WTC11 (cell line): ENCODE results near the gene CMTM1. TPM values are rescaled to one million over a fixed set of nuclear protein-coding genes. Genes with fewer than 3 reads are reported as not detected.

ENCODE experiments used
- ATAC-seq: fragments of 200-7000 bp; cut with Tn5 transposase; 2 replicates; pipeline ENCODE4 v1.10.0; 2021; ENCODE audit warnings: mild to moderate bottlenecking, moderate library complexity
- CTCF ChIA-PET: fragments of 300-600 bp; sonication (Branson Sonifier 250); formaldehyde crosslinking; loops from one replicate; lab custom pipeline; 2021; ENCODE audit warnings: antibody characterized with exemption; lab: Charles Lee
- POLR2A ChIA-PET: fragments of 350-600 bp; sonication (Branson Sonifier 250); formaldehyde crosslinking; loops from one replicate; lab custom pipeline; 2021; ENCODE audit warnings: antibody characterized with exemption; lab: Charles Lee
- DNase-seq: peaks from one replicate; pipeline ENCODE4 v3.0.0; 2021; ENCODE audit warnings: low spot score
- H3K27ac Mint-ChIP-seq: 2 replicates; pipeline ENCODE4 v1.8.0; 2021; ENCODE audit warnings: mixed read lengths
- H3K27me3 Mint-ChIP-seq: 2 replicates; pipeline ENCODE4 v1.8.0; 2021; ENCODE audit warnings: low read depth, mild to moderate bottlenecking, moderate library complexity, mixed read lengths
- H3K36me3 Mint-ChIP-seq: 2 replicates; pipeline ENCODE4 v1.8.0; 2021; ENCODE audit warnings: mixed read lengths
- H3K4me1 Mint-ChIP-seq: 2 replicates; pipeline ENCODE4 v1.8.0; 2022; ENCODE audit warnings: mixed read lengths
- H3K4me3 Mint-ChIP-seq: 2 replicates; pipeline ENCODE4 v1.8.0; 2021; ENCODE audit warnings: mild to moderate bottlenecking, moderate library complexity, mixed read lengths
- H3K9me3 Mint-ChIP-seq: 2 replicates; pipeline ENCODE4 v1.8.0; 2021; ENCODE audit warnings: mixed read lengths
- E2F4 ChIP-seq: sonication (generic); formaldehyde crosslinking; IDR thresholded peaks from 2 replicates; pipeline ENCODE4 v1.8.1; 2022; ENCODE audit warnings: low read depth, mild to moderate bottlenecking, moderate library complexity, missing genetic modification reagents, borderline replicate concordance
- E2F5 ChIP-seq: sonication (generic); formaldehyde crosslinking; IDR thresholded peaks from 2 replicates; pipeline ENCODE4 v1.8.1; 2022; ENCODE audit warnings: mild to moderate bottlenecking, moderate library complexity, missing genetic modification reagents
- EMX1 ChIP-seq: fragments of 250-450 bp; sonication (Bioruptor Pico); IDR thresholded peaks from 2 replicates; pipeline ENCODE4 v1.8.0; 2021; ENCODE audit warnings: mild to moderate bottlenecking
- ESRRA ChIP-seq: sonication (generic); formaldehyde crosslinking; IDR thresholded peaks from 2 replicates; pipeline ENCODE4 v1.8.1; 2022; ENCODE audit warnings: mild to moderate bottlenecking, missing genetic modification reagents, borderline replicate concordance
- ETV6 ChIP-seq: sonication (generic); formaldehyde crosslinking; IDR thresholded peaks from 2 replicates; pipeline ENCODE4 v1.8.1; 2022; ENCODE audit warnings: mild to moderate bottlenecking, missing genetic modification reagents
- GABPB1 ChIP-seq: sonication (generic); formaldehyde crosslinking; IDR thresholded peaks from 2 replicates; pipeline ENCODE4 v1.8.1; 2023; ENCODE audit warnings: mild to moderate bottlenecking, missing genetic modification reagents
- GRHL2 ChIP-seq: fragments of 250-450 bp; sonication (Bioruptor Pico); IDR thresholded peaks from 2 replicates; pipeline ENCODE4 v1.8.0; 2022; ENCODE audit warnings: mild to moderate bottlenecking, moderate library complexity; ENCODE audit not compliant: insufficient replicate concordance, severe bottlenecking
- IRF1 ChIP-seq: sonication (generic); formaldehyde crosslinking; IDR thresholded peaks from 2 replicates; pipeline ENCODE4 v1.8.0; 2023; ENCODE audit warnings: missing genetic modification reagents
- MXD4 ChIP-seq: fragments of 250-450 bp; sonication (Bioruptor Pico); IDR thresholded peaks from 2 replicates; pipeline ENCODE4 v1.8.0; 2021; ENCODE audit warnings: mild to moderate bottlenecking, moderate library complexity, borderline replicate concordance
- MYBL2 ChIP-seq: sonication (generic); formaldehyde crosslinking; IDR thresholded peaks from 2 replicates; pipeline ENCODE4 v1.8.1; 2023; ENCODE audit warnings: mild to moderate bottlenecking, moderate library complexity, missing genetic modification reagents
- SMAD4 ChIP-seq: sonication (generic); formaldehyde crosslinking; IDR thresholded peaks from 2 replicates; pipeline ENCODE4 v1.8.0; 2022; ENCODE audit warnings: mild to moderate bottlenecking, missing genetic modification reagents
- TEAD4 ChIP-seq: sonication (generic); formaldehyde crosslinking; IDR thresholded peaks from 2 replicates; pipeline ENCODE4 v1.8.0; 2022; ENCODE audit warnings: mild to moderate bottlenecking, missing genetic modification reagents
- ZBTB43 ChIP-seq: sonication (generic); formaldehyde crosslinking; IDR thresholded peaks from 2 replicates; pipeline ENCODE4 v1.8.1; 2023; ENCODE audit warnings: mild to moderate bottlenecking, missing genetic modification reagents
- ZNF138 ChIP-seq: sonication (generic); formaldehyde crosslinking; conservative IDR thresholded peaks from 2 replicates; pipeline ENCODE4 v1.8.1; 2022; ENCODE audit warnings: mild to moderate bottlenecking, moderate library complexity, missing genetic modification reagents
- ZNF263 ChIP-seq: sonication (generic); formaldehyde crosslinking; IDR thresholded peaks from 2 replicates; pipeline ENCODE4 v1.8.1; 2022; ENCODE audit warnings: low read depth, mild to moderate bottlenecking, moderate library complexity, missing genetic modification reagents
- ZNF671 ChIP-seq: fragments of 250-450 bp; sonication (Bioruptor Pico); IDR thresholded peaks from 2 replicates; pipeline ENCODE4 v1.8.0; 2021; ENCODE audit warnings: mild to moderate bottlenecking
- ZSCAN18 ChIP-seq: fragments of 250-450 bp; sonication (Bioruptor Pico); IDR thresholded peaks from 2 replicates; pipeline ENCODE4 v2.1.2; 2022; ENCODE audit warnings: mild to moderate bottlenecking, moderate library complexity
- total RNA-seq: library from RNA; stranded (reverse); gene quantifications from 3 replicates; pipeline ENCODE4 v1.2.3, GENCODE V29; 2021
- TF ChIP-seq, protein P1 (sequence below): fragments of 200-600 bp; IDR thresholded peaks from 2 replicates; pipeline ENCODE4 v1.8.0; 2022; ENCODE audit warnings: antibody characterized with exemption
- TF ChIP-seq, protein P2 (sequence below): fragments of 250-450 bp; sonication (Bioruptor Pico); IDR thresholded peaks from 2 replicates; pipeline ENCODE4 v1.9.0; 2021; ENCODE audit warnings: mild to moderate bottlenecking
- TF ChIP-seq, protein P3 (sequence below): fragments of 250-450 bp; sonication (Bioruptor Pico); IDR thresholded peaks from 2 replicates; pipeline ENCODE4 v1.9.0; 2021; ENCODE audit warnings: moderate library complexity, mild to moderate bottlenecking, inconsistent platforms, borderline replicate concordance

CMTM1 gene
- total RNA-seq, 1 experiment from 2014 or later = 1.6 TPM

DNA sequence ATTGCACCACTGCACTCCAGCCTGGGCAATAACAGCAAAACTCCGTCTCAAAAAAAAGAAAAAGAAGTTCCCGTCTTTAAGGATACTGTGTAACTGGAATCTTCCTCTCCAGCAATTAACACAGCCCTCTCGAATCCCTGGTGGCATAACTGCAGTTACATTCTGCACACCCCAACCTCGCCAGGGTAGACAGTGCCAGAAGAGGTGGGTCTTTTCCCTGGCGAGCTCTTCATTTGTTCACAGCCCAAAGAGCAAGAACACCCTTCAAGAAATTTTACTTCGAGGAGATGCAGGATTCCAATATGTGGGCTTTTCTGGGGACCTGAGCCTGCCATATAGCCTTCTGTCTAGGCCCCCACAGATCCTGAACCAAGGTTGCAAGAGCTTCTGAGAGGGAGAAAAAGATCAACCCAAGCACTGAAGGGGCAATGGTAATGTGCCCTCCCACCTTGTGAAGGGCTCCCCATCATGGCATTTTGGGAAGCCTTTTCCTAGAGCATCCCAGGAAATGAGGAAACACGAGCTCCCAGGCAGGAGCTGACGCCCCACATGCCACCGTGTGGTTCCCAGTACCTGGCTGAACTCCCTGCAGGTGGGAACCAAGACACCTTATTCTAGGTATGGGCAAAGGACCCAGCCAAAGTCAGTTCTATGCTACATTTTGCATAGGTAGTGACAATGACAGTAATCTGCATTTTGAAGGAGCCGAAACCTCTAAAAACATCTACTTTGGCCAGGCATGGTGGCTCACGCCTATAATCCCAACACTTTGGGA is 43.2 kb upstream of the CMTM1 start:
- H3K9me3 Mint-ChIP-seq = no peaks in the 10 kb centered on the region
- CTCF ChIA-PET = interaction anchor here (1.9 to 3.3 kb wide), 2 partner anchors 11 to 116 kb away, joined by 5 to 12 read pairs; no protein-coding TSS in a partner anchor
- no peak for ATAC-seq

DNA sequence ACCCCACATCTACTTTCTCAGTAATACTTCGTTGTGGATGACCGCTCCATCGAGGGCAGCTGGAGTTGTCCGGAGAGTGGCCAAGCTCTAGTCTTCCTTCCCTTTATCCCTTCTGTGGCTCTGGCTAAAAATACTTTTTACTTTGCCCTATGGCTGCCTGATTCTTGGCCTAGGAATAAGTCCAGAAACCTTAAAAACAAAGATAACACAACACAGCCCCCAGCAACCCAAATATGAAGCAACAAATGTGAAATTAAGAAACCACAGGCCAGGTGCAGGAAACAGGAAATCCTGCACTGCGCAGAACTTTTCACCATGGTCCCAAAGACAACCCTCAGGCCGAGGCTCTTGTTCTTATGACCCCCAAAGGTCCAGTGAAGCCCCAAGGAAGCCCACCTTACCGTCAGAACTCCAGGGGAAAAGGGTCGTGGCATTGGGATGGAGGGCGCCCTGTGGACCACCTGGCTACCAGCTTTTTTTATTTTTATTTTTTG is 42.3 kb upstream of the CMTM1 start:
- Mint-ChIP-seq H3K36me3 (peaks cover 6% of the 10 kb centered on the region; the same call in 1 of the 2 replicates), H3K4me1 (no peaks in the 10 kb centered on the region), H3K27me3 (no peaks in the 10 kb centered on the region; the same call in 1 of the 2 replicates), H3K9me3 (no peaks in the 10 kb centered on the region), H3K27ac (no peak overlapping the region), H3K4me3 (no peak overlapping the region)
- ATAC-seq = no peak
- POLR2A ChIA-PET = no interaction called here
- DNase-seq = no peak
- CTCF ChIA-PET = no interaction called here
- TF ChIP-seq ZNF138 (CRISPR knock-in tag) (no peak), TEAD4 (CRISPR knock-in tag) (no peak), ZSCAN18 (CRISPR knock-in tag) (no peak), ETV6 (CRISPR knock-in tag) (no peak), ZBTB43 (CRISPR knock-in tag) (no peak), GABPB1 (CRISPR knock-in tag) (no peak), ZNF671 (no peak), E2F5 (no peak), ZNF263 (CRISPR knock-in tag) (no peak), MXD4 (no peak), MYBL2 (CRISPR knock-in tag) (no peak), ESRRA (CRISPR knock-in tag) (no peak), EMX1 (CRISPR knock-in tag) (no peak), GRHL2 (CRISPR knock-in tag) (no peak), IRF1 (CRISPR knock-in tag) (no peak)
- TF ChIP-seq, protein P1, sequence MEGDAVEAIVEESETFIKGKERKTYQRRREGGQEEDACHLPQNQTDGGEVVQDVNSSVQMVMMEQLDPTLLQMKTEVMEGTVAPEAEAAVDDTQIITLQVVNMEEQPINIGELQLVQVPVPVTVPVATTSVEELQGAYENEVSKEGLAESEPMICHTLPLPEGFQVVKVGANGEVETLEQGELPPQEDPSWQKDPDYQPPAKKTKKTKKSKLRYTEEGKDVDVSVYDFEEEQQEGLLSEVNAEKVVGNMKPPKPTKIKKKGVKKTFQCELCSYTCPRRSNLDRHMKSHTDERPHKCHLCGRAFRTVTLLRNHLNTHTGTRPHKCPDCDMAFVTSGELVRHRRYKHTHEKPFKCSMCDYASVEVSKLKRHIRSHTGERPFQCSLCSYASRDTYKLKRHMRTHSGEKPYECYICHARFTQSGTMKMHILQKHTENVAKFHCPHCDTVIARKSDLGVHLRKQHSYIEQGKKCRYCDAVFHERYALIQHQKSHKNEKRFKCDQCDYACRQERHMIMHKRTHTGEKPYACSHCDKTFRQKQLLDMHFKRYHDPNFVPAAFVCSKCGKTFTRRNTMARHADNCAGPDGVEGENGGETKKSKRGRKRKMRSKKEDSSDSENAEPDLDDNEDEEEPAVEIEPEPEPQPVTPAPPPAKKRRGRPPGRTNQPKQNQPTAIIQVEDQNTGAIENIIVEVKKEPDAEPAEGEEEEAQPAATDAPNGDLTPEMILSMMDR = no peak
- TF ChIP-seq, protein P2, sequence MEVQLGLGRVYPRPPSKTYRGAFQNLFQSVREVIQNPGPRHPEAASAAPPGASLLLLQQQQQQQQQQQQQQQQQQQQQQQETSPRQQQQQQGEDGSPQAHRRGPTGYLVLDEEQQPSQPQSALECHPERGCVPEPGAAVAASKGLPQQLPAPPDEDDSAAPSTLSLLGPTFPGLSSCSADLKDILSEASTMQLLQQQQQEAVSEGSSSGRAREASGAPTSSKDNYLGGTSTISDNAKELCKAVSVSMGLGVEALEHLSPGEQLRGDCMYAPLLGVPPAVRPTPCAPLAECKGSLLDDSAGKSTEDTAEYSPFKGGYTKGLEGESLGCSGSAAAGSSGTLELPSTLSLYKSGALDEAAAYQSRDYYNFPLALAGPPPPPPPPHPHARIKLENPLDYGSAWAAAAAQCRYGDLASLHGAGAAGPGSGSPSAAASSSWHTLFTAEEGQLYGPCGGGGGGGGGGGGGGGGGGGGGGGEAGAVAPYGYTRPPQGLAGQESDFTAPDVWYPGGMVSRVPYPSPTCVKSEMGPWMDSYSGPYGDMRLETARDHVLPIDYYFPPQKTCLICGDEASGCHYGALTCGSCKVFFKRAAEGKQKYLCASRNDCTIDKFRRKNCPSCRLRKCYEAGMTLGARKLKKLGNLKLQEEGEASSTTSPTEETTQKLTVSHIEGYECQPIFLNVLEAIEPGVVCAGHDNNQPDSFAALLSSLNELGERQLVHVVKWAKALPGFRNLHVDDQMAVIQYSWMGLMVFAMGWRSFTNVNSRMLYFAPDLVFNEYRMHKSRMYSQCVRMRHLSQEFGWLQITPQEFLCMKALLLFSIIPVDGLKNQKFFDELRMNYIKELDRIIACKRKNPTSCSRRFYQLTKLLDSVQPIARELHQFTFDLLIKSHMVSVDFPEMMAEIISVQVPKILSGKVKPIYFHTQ (CRISPR knock-in tag) = no peak
- TF ChIP-seq, protein P3, sequence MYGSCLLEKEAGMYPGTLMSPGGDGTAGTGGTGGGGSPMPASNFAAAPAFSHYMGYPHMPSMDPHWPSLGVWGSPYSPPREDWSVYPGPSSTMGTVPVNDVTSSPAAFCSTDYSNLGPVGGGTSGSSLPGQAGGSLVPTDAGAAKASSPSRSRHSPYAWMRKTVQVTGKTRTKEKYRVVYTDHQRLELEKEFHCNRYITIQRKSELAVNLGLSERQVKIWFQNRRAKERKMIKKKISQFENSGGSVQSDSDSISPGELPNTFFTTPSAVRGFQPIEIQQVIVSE (CRISPR knock-in tag) = no peak

More for the DNA sequence above, 43.2 kb upstream of the CMTM1 start:
- no peaks in the 10 kb centered on the region; the same call in 1 of the 2 replicates for H3K27me3 Mint-ChIP-seq
- POLR2A ChIA-PET = no interaction called here
- no peak for TF ChIP-seq E2F4 (CRISPR knock-in tag)
- no peak for TF ChIP-seq SMAD4
- TF ChIP-seq, all 79 proteins: peak for 0
- Mint-ChIP-seq H3K4me1 (no peaks in the 10 kb centered on the region), H3K36me3 (no peaks in the 10 kb centered on the region), H3K27ac (no peak overlapping the region), H3K4me3 (no peak overlapping the region)
- DNase-seq = no peak
